Neuron (in vitro differentiated cells): ENCODE results near the gene PTH1R.

Experiments used
- H2AFZ ChIP-seq: one replicate; pipeline ENCODE4 v1.6.1; 2013; ENCODE audit warnings: low read depth, mild to moderate bottlenecking, inconsistent platforms, low read length, moderate library complexity
- H3K27me3 ChIP-seq: one replicate; pipeline ENCODE4 v1.6.1; 2013; ENCODE audit warnings: low read length; ENCODE audit not compliant: insufficient read depth
- H3K36me3 ChIP-seq: one replicate; pipeline ENCODE4 v1.6.1; 2013; ENCODE audit warnings: low read length; ENCODE audit not compliant: insufficient read depth
- H3K4me1 ChIP-seq: one replicate; pipeline ENCODE4 v1.6.1; 2013; ENCODE audit warnings: low read length; ENCODE audit not compliant: insufficient read depth
- H3K4me3 ChIP-seq: 2 replicates; pipeline ENCODE4 v1.5.1; 2013; ENCODE audit warnings: mild to moderate bottlenecking, low read length, moderate library complexity
- H3K9me3 ChIP-seq: one replicate; pipeline ENCODE4 v1.6.1; 2013; ENCODE audit warnings: low read length

PTH1R gene

GRCh38 chr3:46877406-46878125, at the start of gene PTH1R:
TSS of gene PTH1R (plus strand) at chr3:46877721. CDS start at chr3:46883560, 5,839 bp downstream.
- peaks cover 78% of the 10 kb centered on the region for H3K27me3 ChIP-seq
- no peaks in the 10 kb centered on the region for H3K36me3 ChIP-seq
- H2AFZ ChIP-seq: no peak within 1 kb of the TSS
- no peaks in the 10 kb centered on the region for H3K9me3 ChIP-seq
- H3K4me3 ChIP-seq: no peak within 1 kb of the TSS
- H3K4me1 ChIP-seq: peaks cover 3% of the 10 kb centered on the region

- Histone ChIP-seq H3K4me3 (no peak overlapping the region), H3K4me1 (peaks cover 6% of the 10 kb centered on the region), H3K9me3 (no peaks in the 10 kb centered on the region), H3K36me3 (no peaks in the 10 kb centered on the region), H2AFZ (no peak overlapping the region), H3K27me3 (no peaks in the 10 kb centered on the region)
Observed at GRCh38 chr3:46829699-46830208, 47.8 kb upstream of the PTH1R start.

GRCh38 chr3:46830801-46831200, 46.7 kb upstream of the PTH1R start:
- Histone ChIP-seq H3K4me1 (no peaks in the 10 kb centered on the region), H3K36me3 (no peaks in the 10 kb centered on the region), H3K4me3 (no peak overlapping the region), H2AFZ (no peak overlapping the region), H3K9me3 (no peaks in the 10 kb centered on the region), H3K27me3 (no peaks in the 10 kb centered on the region)

- no peak overlapping the region for H2AFZ ChIP-seq
- no peaks in the 10 kb centered on the region for H3K4me1 ChIP-seq
- no peak overlapping the region for H3K4me3 ChIP-seq
- H3K27me3 ChIP-seq: no peaks in the 10 kb centered on the region
- H3K9me3 ChIP-seq: no peaks in the 10 kb centered on the region
- H3K36me3 ChIP-seq: no peaks in the 10 kb centered on the region
Observed at GRCh38 chr3:46831316-46831715, 46.2 kb upstream of the PTH1R start.

GRCh38 chr3:46831841-46832240, 45.7 kb upstream of the PTH1R start:
- Histone ChIP-seq H3K36me3 (no peaks in the 10 kb centered on the region), H3K9me3 (no peaks in the 10 kb centered on the region), H3K4me1 (no peaks in the 10 kb centered on the region)

GRCh38 chr3:46833346-46834300, 43.9 kb upstream of the PTH1R start:
- H3K4me3 ChIP-seq: no peak overlapping the region
- H3K4me1 ChIP-seq: no peaks in the 10 kb centered on the region
- H3K9me3 ChIP-seq: peaks cover 3% of the 10 kb centered on the region
- no peaks in the 10 kb centered on the region for H3K27me3 ChIP-seq
- H2AFZ ChIP-seq: no peak overlapping the region
- no peaks in the 10 kb centered on the region for H3K36me3 ChIP-seq

More at GRCh38 chr3:46831841-46832240, 45.7 kb upstream of the PTH1R start:
- no peak overlapping the region for H3K4me3 ChIP-seq
- no peaks in the 10 kb centered on the region for H3K27me3 ChIP-seq
- no peak overlapping the region for H2AFZ ChIP-seq

GRCh38 chr3:46835054-46835453, 42.5 kb upstream of the PTH1R start:
- Histone ChIP-seq H3K9me3 (peaks cover 3% of the 10 kb centered on the region), H2AFZ (no peak overlapping the region), H3K4me3 (no peak overlapping the region), H3K36me3 (no peaks in the 10 kb centered on the region), H3K27me3 (no peaks in the 10 kb centered on the region), H3K4me1 (no peaks in the 10 kb centered on the region)

- H3K36me3 ChIP-seq: no peaks in the 10 kb centered on the region
- no peaks in the 10 kb centered on the region for H3K4me1 ChIP-seq
- no peak overlapping the region for H3K4me3 ChIP-seq
- H2AFZ ChIP-seq: no peak overlapping the region
- peaks cover 3% of the 10 kb centered on the region for H3K9me3 ChIP-seq
- no peaks in the 10 kb centered on the region for H3K27me3 ChIP-seq
Observed at GRCh38 chr3:46835491-46835890, 42.0 kb upstream of the PTH1R start.

- Histone ChIP-seq H3K4me1 (no peaks in the 10 kb centered on the region), H3K27me3 (no peaks in the 10 kb centered on the region), H3K9me3 (peaks cover 3% of the 10 kb centered on the region), H3K36me3 (no peaks in the 10 kb centered on the region), H3K4me3 (no peak overlapping the region), H2AFZ (no peak overlapping the region)
Observed at GRCh38 chr3:46838301-46838700, 39.2 kb upstream of the PTH1R start.

GRCh38 chr3:46840491-46840890, 37.0 kb upstream of the PTH1R start:
- peaks cover 3% of the 10 kb centered on the region for H3K9me3 ChIP-seq
- H3K36me3 ChIP-seq: no peaks in the 10 kb centered on the region
- no peak overlapping the region for H2AFZ ChIP-seq
- H3K4me1 ChIP-seq: no peaks in the 10 kb centered on the region
- no peaks in the 10 kb centered on the region for H3K27me3 ChIP-seq
- H3K4me3 ChIP-seq: no peak overlapping the region

GRCh38 chr3:46843508-46843907, 34.0 kb upstream of the PTH1R start:
- no peaks in the 10 kb centered on the region for H3K9me3 ChIP-seq
- H3K4me3 ChIP-seq: no peak overlapping the region
- no peaks in the 10 kb centered on the region for H3K36me3 ChIP-seq
- peaks cover 1% of the 10 kb centered on the region for H3K4me1 ChIP-seq
- no peak overlapping the region for H2AFZ ChIP-seq
- no peaks in the 10 kb centered on the region for H3K27me3 ChIP-seq

- no peak overlapping the region for H2AFZ ChIP-seq
- no peaks in the 10 kb centered on the region for H3K36me3 ChIP-seq
- H3K9me3 ChIP-seq: no peaks in the 10 kb centered on the region
- no peak overlapping the region for H3K4me3 ChIP-seq
- H3K4me1 ChIP-seq: peaks cover 6% of the 10 kb centered on the region
- H3K27me3 ChIP-seq: no peaks in the 10 kb centered on the region
Observed at GRCh38 chr3:46844397-46844796, 33.1 kb upstream of the PTH1R start.

- H3K4me3 ChIP-seq: no peak overlapping the region
- no peaks in the 10 kb centered on the region for H3K9me3 ChIP-seq
- H3K4me1 ChIP-seq: peaks cover 7% of the 10 kb centered on the region
- no peaks in the 10 kb centered on the region for H3K27me3 ChIP-seq
- H3K36me3 ChIP-seq: no peaks in the 10 kb centered on the region
- H2AFZ ChIP-seq: no peak overlapping the region
Observed at GRCh38 chr3:46844881-46845312, 32.6 kb upstream of the PTH1R start.
